Activated T-cell treated with anti-CD3 and anti-CD28 coated beads for 1 hour (primary cell): ENCODE results near the gene SLC4A9.

ENCODE experiments used
- DNase-seq: peaks from one replicate; pipeline ENCODE4 v3.0.0-alpha.2; 2020; ENCODE audit warnings: low read depth

Gene SLC4A9

GRCh38 chr5:140360101-140360500 lies at the start of gene SLC4A9:
SLC4A9 (plus strand) TSS chr5:140360194; CDS start chr5:140360237, 43 bp downstream.
- DNase-seq: no peak

GRCh38 chr5:140310434-140310833 lies 49.6 kb upstream of the SLC4A9 start:
- no peak for DNase-seq

GRCh38 chr5:140311011-140311467 lies 49.0 kb upstream of the SLC4A9 start:
- DNase-seq: no peak

- no peak for DNase-seq
Measured at GRCh38 chr5:140312067-140312790, 47.8 kb upstream of the SLC4A9 start.

- DNase-seq: no peak
Measured at GRCh38 chr5:140312791-140313189, 47.2 kb upstream of the SLC4A9 start.

GRCh38 chr5:140317859-140318258 lies 42.1 kb upstream of the SLC4A9 start:
- DNase-seq: no peak

- DNase-seq: no peak
Measured at GRCh38 chr5:140318792-140319191, 41.2 kb upstream of the SLC4A9 start.

GRCh38 chr5:140319833-140320232 lies 40.2 kb upstream of the SLC4A9 start:
- DNase-seq: no peak

- DNase-seq: no peak
Measured at GRCh38 chr5:140321796-140322195, 38.2 kb upstream of the SLC4A9 start.

- DNase-seq: no peak
Measured at GRCh38 chr5:140322751-140323731, 37.0 kb upstream of the SLC4A9 start.

- no peak for DNase-seq
Measured at GRCh38 chr5:140324041-140324600, 35.9 kb upstream of the SLC4A9 start.

- no peak for DNase-seq
Measured at GRCh38 chr5:140324617-140325241, 35.3 kb upstream of the SLC4A9 start.

- DNase-seq: no peak
Measured at GRCh38 chr5:140325486-140325885, 34.5 kb upstream of the SLC4A9 start.

- DNase-seq: no peak
Measured at GRCh38 chr5:140327589-140327988, 32.4 kb upstream of the SLC4A9 start.

- DNase-seq: no peak
Measured at GRCh38 chr5:140328036-140328764, 31.8 kb upstream of the SLC4A9 start.

GRCh38 chr5:140329739-140330481 lies 30.1 kb upstream of the SLC4A9 start:
- no peak for DNase-seq

- no peak for DNase-seq
Measured at GRCh38 chr5:140331638-140332037, 28.4 kb upstream of the SLC4A9 start.

GRCh38 chr5:140336388-140336787 lies 23.6 kb upstream of the SLC4A9 start:
- no peak for DNase-seq

- no peak for DNase-seq
Measured at GRCh38 chr5:140337880-140338279, 22.1 kb upstream of the SLC4A9 start.

- no peak for DNase-seq
Measured at GRCh38 chr5:140338336-140338735, 21.7 kb upstream of the SLC4A9 start.

GRCh38 chr5:140338908-140339307 lies 21.1 kb upstream of the SLC4A9 start:
- DNase-seq: no peak
